GM10847 (cell line): ENCODE data around the gene PNPLA5.

ENCODE experiments used
- POLR2A ChIP-seq: IDR thresholded peaks from 2 replicates; pipeline ENCODE4 v1.6.1; 2011; ENCODE audit not compliant: insufficient read length; ENCODE audit errors: extremely low read depth

The PNPLA5 gene

DNA sequence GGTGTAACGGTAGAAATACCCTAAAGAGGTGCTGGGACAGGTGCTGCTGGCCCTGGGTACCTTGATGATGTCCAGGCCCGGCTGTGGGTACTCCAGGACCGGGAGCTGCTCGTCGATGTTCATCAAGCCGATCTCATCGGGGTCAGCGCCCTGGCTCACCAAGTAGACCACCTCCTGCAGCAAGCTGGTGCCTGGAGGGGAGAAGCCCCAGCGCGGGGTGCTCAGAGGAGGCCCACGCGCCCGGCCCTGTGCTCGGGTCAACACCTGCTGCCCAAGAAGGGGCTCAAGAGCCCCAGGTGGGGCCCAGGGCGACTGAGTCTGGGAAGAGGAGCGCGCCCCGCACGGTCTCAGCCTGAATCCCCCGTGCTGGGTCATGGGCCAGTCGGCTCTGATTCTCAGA, 50.1 kb downstream of the PNPLA5 start:
- TF ChIP-seq POLR2A: no peak

DNA sequence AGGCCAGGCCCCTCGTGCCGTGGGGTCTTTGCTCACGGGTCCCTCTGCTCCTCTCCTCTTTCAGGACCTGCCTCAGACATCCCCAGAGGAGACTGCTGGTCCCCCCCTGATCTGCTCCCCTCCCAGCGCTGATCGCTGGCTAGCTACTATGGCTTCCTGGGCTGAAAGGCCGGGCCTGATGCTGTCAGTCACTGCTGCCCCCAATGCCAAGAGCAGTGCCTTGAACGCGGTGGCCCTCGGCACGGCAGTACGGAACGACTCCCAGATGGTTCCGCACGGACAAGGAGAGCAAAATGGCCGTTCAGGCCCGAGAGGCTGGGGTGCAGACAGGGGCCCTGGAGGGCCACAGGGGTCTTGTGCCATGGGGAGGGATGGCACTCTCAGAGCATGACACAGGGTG, 51.0 kb downstream of the PNPLA5 start:
- TF ChIP-seq POLR2A: no peak

DNA sequence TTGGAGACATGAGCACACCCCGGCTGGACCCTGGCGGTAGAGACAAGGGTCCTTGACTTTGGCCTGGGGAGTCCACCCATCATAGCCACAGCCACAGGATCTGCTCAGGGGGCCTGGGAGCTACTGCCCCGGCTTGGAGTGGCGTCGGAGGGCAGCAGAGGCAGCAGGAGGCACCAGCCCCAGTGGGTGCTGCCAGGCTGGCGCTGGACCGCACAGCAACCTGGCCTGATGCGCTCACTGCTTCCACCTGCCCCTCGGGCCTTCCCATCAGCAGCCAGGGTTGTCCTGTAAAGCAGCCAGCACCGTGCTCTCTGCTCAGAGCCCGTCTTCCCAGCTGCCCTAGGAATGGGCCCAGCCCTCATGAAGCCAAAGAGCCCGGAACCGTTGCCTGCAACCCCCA, 51.4 kb downstream of the PNPLA5 start:
- TF ChIP-seq POLR2A: no peak

DNA sequence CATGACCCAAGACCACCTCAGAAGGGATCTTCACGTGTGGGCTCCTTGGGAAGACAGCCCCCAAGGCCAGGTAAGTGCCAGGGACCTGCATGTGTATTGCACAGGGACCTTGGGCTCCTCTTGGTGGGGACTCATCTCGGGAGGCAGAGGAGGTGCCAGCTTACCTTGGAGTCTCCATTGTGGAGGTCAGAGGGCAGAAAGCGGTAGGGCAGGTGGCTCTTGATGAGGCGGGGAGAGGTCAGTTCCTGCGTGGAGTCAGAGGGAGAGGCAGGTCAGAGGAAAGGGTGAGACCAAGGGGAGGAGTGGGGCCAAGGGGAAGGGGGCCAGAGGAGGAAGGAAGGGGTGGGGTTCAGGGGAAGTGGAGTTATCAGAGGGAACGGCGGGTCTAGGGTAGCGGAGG, 52.0 kb downstream of the PNPLA5 start:
- TF ChIP-seq POLR2A: no peak

DNA sequence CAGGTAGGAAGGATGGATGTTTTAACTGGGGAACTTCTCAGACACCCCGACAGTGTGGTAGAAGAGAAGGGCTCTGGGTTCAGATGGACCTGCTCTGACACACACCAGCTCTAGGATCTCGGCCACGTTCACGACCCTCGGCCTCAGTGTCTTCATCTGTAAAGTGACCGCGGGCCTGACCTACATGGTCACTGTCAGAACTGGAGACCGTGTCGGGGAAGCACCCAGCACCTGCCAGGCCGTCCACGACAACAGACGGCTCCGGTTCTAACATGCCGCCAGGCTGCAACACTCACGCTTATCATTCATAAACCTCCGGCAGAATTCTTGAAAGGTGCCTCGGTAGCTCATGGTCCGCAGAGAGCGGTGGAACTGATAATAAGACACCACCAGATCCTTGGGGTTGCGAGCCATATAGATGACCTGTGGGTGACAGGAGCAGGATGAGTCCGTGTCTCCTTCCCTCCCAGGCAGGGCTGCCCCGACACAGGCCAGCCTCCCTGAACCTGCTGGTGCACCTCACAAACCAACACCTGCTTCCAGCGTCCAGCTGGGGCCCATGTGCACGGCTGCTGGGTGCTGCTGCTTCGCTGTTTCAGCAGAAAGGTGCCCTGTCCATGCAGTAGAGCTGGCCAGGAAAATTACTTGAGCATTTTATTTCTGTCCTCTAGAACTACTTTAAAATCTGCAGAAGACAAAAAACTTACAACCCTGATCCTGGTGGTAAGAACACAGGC, 53.1 kb downstream of the PNPLA5 start:
- no peak for TF ChIP-seq POLR2A

DNA sequence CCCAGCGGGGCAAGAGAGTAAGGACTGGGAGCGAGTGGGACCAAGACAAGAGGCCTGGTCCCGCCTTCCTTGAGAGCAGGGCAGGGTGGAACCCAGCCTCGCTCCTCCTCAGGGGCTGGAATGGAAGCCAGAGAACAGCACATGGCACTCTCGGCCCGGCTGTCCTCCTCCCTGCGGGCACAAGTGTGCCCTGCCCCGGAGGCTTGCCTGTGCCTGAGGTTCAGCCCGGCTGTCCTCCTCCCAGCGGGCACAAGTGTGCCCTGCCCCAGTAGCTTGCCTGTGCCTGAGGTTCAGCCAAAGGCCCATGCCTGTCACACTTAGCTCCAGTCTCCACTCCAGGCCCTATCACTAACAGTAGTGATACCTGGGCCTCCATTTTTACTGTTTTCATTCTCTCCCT, 53.7 kb downstream of the PNPLA5 start:
- no peak for TF ChIP-seq POLR2A

DNA sequence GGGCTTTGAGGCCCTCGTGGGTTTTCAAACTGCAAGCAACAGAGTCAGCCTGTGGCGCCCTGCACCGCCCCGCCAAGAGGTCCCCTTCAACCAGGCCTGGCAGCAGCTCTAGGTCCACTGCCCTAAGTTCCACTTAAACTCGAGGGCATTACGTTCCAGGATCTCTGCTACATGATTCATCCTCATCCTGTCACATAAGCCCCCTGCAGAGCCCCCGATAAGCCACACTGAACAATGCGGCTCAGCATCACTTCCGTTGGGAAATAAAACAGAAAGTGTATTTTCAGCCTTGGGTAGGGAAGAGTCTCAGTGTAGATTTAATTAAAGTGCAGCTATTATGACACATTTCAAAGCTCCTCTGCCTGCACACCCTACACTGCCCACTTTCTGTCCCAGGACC, 54.1 kb downstream of the PNPLA5 start:
- TF ChIP-seq POLR2A: no peak

DNA sequence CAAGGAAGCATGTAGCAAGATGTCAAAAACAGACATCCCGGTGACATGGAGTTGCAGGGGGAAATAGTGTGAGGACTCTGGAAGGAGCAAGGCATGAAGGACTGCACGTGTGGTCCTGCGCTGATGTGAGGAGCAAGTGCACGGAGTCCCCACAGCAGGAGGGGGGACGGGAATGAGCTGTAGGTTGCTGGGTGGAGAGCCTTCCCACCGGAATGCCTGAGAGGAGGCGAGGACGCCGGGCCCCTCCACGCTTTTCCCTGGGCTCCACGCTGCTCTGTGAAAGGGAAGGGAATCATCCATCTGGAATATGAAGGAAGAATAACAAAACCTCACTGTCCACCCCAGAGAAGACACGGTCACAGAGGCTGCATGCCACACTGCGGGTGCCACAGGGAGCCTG, 56.1 kb downstream of the PNPLA5 start:
- TF ChIP-seq POLR2A: no peak

DNA sequence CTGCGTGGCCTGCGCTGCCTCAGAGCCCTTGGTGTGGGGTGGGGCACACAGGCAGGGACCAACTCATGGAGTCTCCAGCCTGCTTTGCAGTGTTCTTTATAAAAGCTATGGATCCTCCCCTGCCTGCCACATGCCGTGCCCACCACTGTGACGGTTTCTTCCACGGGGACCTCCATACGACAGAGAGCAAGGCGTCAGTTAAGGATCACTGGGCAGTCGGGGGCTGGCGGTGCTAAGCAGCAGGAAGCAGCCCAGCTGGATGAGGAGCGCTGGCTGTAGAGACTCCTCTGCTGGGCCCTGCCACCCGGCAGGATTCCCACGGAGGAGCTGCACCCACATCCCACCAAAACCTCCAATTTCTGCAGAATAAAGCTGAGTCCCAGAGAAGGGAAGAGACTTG, 56.6 kb downstream of the PNPLA5 start:
- TF ChIP-seq POLR2A: no peak

DNA sequence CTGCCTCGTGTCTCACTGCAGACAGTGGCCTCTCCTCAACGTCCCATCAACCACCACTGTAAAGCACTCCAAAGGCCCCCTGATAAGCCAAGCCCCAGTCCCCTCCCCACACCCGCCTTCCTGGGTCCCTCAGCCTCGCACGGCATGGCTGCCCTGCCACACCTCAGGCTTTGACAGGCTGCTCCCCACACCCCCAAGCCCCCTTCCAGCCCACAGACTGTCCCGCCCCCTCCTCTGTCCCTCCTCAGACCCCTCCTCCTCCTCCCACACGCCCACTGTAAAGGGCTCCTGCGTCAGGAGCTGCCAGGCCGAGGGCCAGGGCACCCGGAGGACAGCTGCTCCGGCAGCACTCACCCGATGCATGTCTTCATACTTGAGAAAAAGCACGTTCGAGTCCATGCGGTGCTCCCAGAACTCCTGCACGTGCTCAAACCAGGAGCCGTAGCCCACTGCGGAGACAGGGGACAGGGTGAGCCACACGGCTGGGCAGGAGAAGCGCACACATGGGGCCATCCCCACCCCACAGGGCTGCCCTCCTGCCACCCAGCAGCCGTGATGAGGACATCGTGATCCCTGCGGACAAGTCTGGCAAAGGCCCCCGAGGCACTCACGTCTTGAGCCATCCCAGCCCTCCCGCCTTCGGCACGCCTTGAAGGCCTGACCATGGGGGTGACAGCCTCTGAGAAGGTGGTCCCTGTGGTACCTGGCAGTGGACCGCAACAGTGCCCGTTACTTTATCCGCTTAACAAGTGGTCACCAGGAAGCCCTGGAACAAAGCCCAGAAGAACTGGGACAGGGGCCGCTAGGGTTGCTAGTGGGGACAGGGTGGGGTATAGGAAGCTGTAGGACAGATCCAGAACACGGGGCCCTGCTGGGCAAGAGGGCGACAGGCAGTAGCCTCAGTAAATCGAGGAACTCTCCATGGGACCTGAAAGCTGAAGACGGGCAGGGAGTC, 58.2 kb downstream of the PNPLA5 start:
- no peak for TF ChIP-seq POLR2A

DNA sequence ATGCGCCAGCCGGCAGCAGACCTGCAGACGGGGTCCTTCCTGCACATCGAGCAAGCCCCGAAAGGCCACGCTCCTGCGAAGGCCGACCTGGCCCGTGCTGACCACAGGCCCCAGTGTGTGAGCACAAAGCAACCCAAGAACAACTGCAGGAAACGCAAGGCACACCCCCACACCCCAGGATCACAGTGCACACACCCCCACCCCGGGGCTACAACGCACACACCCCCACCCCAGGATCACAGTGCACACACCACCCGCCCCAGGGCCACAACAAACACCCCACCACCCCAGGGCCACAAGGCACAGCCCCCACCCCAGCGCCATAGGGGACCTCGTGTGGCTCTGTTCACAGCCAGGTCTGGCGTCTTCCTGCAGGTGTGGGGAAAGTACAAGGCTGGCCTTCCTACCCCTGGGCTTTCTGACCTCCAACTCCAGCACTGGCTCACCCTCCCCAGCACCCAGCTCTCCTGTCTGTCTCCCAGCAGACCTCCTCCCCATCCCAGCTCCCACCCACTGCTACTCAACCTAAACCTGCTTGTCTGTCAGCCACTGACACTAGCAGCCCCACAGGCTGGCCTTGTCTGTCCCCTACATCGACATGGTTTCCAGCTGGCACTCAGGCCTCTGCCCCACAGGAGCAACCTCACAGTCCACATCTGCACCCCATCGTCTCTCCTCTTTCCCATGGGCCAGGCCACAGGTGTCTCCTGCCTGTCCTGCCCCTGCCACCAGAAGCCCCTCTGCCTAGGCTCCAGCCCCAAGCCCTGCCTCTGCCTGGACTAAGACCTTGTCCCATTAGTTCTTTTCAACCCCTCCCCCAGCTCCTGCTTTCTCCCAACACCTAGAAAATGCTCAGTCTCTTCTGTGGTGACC, 59.2 kb downstream of the PNPLA5 start:
- no peak for TF ChIP-seq POLR2A

DNA sequence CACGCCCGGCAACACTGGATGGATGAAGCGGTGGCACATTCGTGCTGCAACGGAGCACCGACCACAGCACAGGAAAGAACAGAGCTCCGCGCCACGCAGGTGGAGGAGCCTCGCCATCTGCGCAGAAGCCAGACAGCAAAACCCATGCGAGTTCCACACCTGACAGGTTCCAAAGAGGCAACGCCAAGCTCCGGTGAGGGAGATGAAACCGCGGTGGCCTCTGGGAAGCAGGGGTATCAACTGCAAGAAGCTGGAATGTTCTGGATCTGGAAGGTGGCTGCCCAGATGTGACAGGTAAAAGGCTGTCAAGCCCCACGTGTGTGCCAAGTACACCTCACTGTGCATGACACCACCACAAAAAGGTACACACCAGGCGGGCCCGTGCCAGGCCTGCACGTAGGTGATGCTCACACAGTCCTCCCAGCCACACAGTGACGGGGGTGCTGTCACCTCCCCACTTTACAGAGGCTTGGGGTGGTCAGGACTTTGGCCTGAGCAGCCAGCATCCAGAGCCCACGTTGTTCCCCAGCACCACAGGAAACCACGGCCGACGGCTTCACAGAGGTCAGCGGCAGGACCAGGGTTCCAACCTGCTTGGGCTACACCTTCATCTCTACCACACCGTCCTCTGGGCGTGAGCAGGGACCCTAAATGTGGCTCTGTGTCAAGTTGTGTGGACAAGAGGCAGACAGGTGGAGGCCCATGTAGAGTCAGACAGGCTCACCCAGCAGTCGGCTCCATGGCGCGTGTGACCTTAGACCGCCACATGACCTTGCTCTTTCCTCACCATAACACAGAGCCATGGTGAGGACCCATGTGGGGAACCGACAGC, 60.0 kb downstream of the PNPLA5 start:
- no peak for TF ChIP-seq POLR2A

DNA sequence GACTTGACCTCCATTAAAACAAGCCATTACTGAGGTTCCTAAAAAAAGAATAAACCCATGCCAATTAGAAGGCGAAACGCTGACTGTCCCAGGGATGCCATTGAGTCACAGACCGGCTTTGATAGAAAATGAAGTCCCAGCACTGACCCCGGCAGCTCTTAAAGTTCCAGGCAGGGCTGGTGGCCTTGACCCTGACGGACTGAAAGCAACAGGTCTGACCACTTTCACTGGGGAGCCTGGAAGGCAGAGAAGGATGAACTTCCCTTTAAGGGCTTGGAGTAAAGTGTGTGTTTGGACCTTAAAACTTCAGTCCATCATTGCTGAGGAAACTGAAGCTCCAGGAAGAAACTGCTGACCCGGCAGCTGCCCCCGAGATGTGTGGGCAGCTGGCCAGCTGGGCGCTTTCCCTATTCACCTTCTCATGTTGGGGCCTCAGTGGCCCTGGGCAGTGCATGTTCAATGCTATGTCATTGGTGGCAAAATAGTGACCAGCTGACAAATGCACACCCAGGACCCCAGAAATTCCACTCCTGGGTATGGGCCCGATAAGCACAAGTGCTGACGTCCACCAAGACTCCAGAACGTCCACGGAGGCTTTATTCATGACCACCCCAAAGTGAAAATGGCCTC, 60.8 kb downstream of the PNPLA5 start:
- no peak for TF ChIP-seq POLR2A

DNA sequence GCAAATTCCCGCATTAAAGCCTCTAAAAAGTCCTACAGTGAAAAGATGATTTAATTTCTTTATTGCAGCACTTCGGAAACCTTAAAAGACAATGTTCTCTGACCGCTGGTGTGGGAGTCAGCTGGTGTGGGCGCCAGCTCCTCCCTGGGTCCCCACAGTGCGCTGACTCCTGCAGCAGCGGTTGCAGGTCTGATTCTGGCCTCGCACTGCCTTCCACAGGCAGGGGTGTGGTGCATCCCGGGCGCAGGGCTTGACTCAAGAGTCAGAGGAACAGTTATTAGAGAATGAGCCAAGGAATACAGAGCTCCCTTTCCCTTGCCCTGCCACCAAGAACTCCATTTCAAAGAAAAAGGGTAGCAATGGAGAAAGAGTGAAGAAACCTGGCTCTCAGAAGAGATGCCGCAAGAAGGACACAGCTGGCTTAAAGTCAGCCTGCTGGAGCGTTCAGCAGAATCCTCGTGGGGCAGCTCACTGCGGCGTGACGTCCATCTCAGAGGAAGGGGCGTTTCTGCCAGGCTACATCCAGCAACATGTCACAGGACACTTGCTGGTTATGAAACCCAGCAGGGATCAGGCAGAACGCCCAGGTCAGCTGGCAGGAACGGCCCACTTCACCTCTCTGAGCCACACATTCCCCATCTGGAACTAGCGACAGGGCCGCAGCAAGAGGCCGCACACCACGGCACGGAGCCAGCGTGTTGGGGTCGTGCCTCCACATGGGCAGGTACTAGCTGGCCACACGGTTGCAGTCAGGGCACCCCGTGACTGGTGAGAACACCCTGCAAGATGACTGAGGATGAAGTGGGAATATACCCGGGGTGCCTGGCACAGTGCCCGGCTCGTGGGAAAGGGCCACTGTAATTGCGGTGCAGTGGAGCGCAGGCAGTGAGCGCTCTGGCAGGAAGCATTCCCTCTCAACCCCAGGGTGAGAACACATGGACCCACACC, 61.6 kb downstream of the PNPLA5 start:
- TF ChIP-seq POLR2A: no peak
